K562 (cell line): ENCODE results near the gene CLIP1. TPM values are rescaled to one million over a fixed set of nuclear protein-coding genes. Genes with fewer than 3 reads are reported as not detected.

ENCODE experiments used
- ADNP ChIP-seq: fragments of 200-800 bp; sonication (Bioruptor generic); IDR thresholded peaks from 2 replicates; pipeline ENCODE4 v1.6.1; 2016; ENCODE audit warnings: missing genetic modification characterization, missing compliant biosample characterization
- CHD1 ChIP-seq: fragments of 200-600 bp; sonication (generic); IDR thresholded peaks from one replicate; pipeline ENCODE4 v1.6.1; 2012; ENCODE audit warnings: mild to moderate bottlenecking, moderate library complexity, low read length, inconsistent platforms
- CTCFL ChIP-seq: IDR thresholded peaks from 2 replicates; pipeline ENCODE4 v1.6.1; 2011; ENCODE audit warnings: borderline replicate concordance, low read depth, mild to moderate bottlenecking, moderate library complexity, low read length; ENCODE audit not compliant: insufficient read depth, poor library complexity, severe bottlenecking
- DNMT1 ChIP-seq: fragments of 450-650 bp; IDR thresholded peaks from 2 replicates; pipeline ENCODE4 v1.6.1; 2016; ENCODE audit warnings: antibody characterized with exemption, mild to moderate bottlenecking
- HNRNPH1 ChIP-seq: fragments of 200-400 bp; formaldehyde crosslinking; optimal IDR thresholded peaks from 2 replicates; pipeline ENCODE3; 2017; ENCODE audit warnings: low read depth, mild to moderate bottlenecking, low read length, moderate library complexity
- HSF4 ChIP-seq: fragments of 250-450 bp; sonication (Bioruptor Pico); IDR thresholded peaks from 2 replicates; pipeline ENCODE4 v2.1.2; 2022; ENCODE audit warnings: mild to moderate bottlenecking, moderate library complexity, borderline replicate concordance
- IRF2 ChIP-seq: sonication (generic); formaldehyde crosslinking; IDR thresholded peaks from 2 replicates; pipeline ENCODE4 v1.8.1; 2022; ENCODE audit warnings: mild to moderate bottlenecking, missing genetic modification reagents
- JUND ChIP-seq, 2 experiments: IDR thresholded peaks; 2 replicates in 1 of 2; 3 replicates in 1 of 2; pipeline ENCODE4 v1.6.1; 2011; ENCODE audit warnings: borderline replicate concordance in 2 of 2, low read depth in 2 of 2, low read length in 2 of 2, improper control_type of control experiment in 1 of 2, missing biosample characterization in 1 of 2, missing genetic modification characterization in 1 of 2, missing genetic modification reagents in 1 of 2
- MLX ChIP-seq, 2 experiments: fragments of 450-650 bp in 1 of 2; sonication (generic) in 1 of 2; formaldehyde crosslinking; conservative IDR thresholded peaks; 2 replicates each; pipeline versions ENCODE4 v1.4.0 to v1.8.1; 2020 to 2022; ENCODE audit warnings: mild to moderate bottlenecking in 1 of 2, missing genetic modification reagents in 1 of 2
- MTF1 ChIP-seq: fragments of 250-450 bp; sonication (Bioruptor Pico); IDR thresholded peaks from 2 replicates; pipeline ENCODE4 v1.9.0; 2021; ENCODE audit warnings: moderate library complexity, mild to moderate bottlenecking, inconsistent platforms, borderline replicate concordance
- MYNN ChIP-seq, 2 experiments: sonication (generic); formaldehyde crosslinking in 1 of 2; IDR thresholded peaks; 2 replicates each; pipeline versions ENCODE4 v1.5.0 to v1.6.1; 2016 to 2020; ENCODE audit warnings: antibody characterized with exemption in 1 of 2, missing genetic modification reagents in 1 of 2
- NFE2 ChIP-seq: IDR thresholded peaks from 2 replicates; pipeline ENCODE4 v1.6.1; 2014; ENCODE audit warnings: antibody characterized with exemption, low read depth
- POLR3A ChIP-seq: IDR thresholded peaks from 2 replicates; pipeline ENCODE4 v1.6.1; 2011; ENCODE audit warnings: borderline replicate concordance, mild to moderate bottlenecking, moderate library complexity; ENCODE audit not compliant: insufficient read length, insufficient read depth; ENCODE audit errors: extremely low read depth
- PTRF ChIP-seq: fragments of 450-650 bp; IDR thresholded peaks from 2 replicates; pipeline ENCODE4 v1.6.1; 2016; ENCODE audit warnings: mild to moderate bottlenecking, missing genetic modification characterization, missing compliant biosample characterization
- RBM25 ChIP-seq: fragments of 200-400 bp; formaldehyde crosslinking; IDR thresholded peaks from 2 replicates; pipeline ENCODE4 v1.6.1; 2018; ENCODE audit warnings: low read length, low read depth, moderate library complexity; ENCODE audit not compliant: severe bottlenecking
- SIRT6 ChIP-seq: IDR thresholded peaks from one replicate; pipeline ENCODE4 v1.6.1; 2012; ENCODE audit warnings: low read depth, mild to moderate bottlenecking, control low read depth, inconsistent platforms, low read length, moderate library complexity
- SMARCC2 ChIP-seq: fragments of 450-650 bp; IDR thresholded peaks from 2 replicates; pipeline ENCODE4 v1.6.1; 2017; ENCODE audit warnings: antibody characterized with exemption, moderate library complexity, mild to moderate bottlenecking, low read depth
- SMARCE1 ChIP-seq: fragments of 450-650 bp; IDR thresholded peaks from 2 replicates; pipeline ENCODE4 v1.7.1; 2016; ENCODE audit warnings: mild to moderate bottlenecking
- TAF9B ChIP-seq: fragments of 450-650 bp; IDR thresholded peaks from 2 replicates; pipeline ENCODE4 v1.6.1; 2018; ENCODE audit warnings: mild to moderate bottlenecking; ENCODE audit not compliant: partially characterized antibody
- TRIM28 ChIP-seq: fragments of 450-650 bp; IDR thresholded peaks from 2 replicates; pipeline ENCODE4 v1.6.1; 2017
- ZNF436 ChIP-seq: fragments of 250-450, 450-650 bp; sonication (Bioruptor Pico); formaldehyde crosslinking; IDR thresholded peaks from 2 replicates; pipeline ENCODE4 v1.7.0; 2020; ENCODE audit warnings: mild to moderate bottlenecking
- ZNF780A ChIP-seq: fragments of 250-450 bp; sonication (Bioruptor Pico); IDR thresholded peaks from 2 replicates; pipeline ENCODE4 v1.5.0; 2021; ENCODE audit warnings: mild to moderate bottlenecking
- polyA plus RNA-seq, 8 experiments: library from polyadenylated mRNA; depleted of rRNA in 4 of 8; stranded (reverse) in 5 of 8; unstranded in 3 of 8; fragments of >200 nt; fragmentation: Nextera tagmentation in 2 of 8; fragmentation: Illumina TruSeq in 1 of 8; extraction: Ambion mirVana in 2 of 8; extraction: Trizol in 1 of 8; gene quantifications; 2 replicates each; pipeline versions ENCODE4 v1.2.1 to v1.2.3, GENCODE V29; 2011 to 2014; ENCODE audit warnings: inconsistent platforms in 1 of 8, missing spikeins in 1 of 8
- total RNA-seq, 7 experiments: library from RNA; depleted of rRNA in 6 of 7; stranded (reverse); fragments of >200 nt in 6 of 7; fragmentation: Illumina TruSeq in 2 of 7; extraction: Trizol in 2 of 7; gene quantifications; 2 replicates each; pipeline versions ENCODE4 v1.2.1 to v1.2.3, GENCODE V29; 2011 to 2021; ENCODE audit warnings: low replicate concordance in 1 of 7
- TF ChIP-seq, protein P1 (sequence below): fragments of 250-450 bp; sonication (Bioruptor Pico); IDR thresholded peaks from 2 replicates; pipeline ENCODE4 v1.5.0; 2021; ENCODE audit warnings: mild to moderate bottlenecking, borderline replicate concordance

Gene CLIP1
- total and polyA plus RNA-seq, 9 of the 15 experiments (the other 6 are each of a cell fraction or from before 2014, with no cell fraction given), result 5.8 to 33.9 (median 27.6) TPM

- TF ChIP-seq, protein P1, sequence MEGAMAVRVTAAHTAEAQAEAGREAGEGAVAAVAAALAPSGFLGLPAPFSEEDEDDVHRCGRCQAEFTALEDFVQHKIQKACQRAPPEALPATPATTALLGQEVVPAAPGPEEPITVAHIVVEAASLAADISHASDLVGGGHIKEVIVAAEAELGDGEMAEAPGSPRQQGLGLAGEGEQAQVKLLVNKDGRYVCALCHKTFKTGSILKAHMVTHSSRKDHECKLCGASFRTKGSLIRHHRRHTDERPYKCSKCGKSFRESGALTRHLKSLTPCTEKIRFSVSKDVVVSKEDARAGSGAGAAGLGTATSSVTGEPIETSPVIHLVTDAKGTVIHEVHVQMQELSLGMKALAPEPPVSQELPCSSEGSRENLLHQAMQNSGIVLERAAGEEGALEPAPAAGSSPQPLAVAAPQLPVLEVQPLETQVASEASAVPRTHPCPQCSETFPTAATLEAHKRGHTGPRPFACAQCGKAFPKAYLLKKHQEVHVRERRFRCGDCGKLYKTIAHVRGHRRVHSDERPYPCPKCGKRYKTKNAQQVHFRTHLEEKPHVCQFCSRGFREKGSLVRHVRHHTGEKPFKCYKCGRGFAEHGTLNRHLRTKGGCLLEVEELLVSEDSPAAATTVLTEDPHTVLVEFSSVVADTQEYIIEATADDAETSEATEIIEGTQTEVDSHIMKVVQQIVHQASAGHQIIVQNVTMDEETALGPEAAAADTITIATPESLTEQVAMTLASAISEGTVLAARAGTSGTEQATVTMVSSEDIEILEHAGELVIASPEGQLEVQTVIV (CRISPR knock-in tag), result no peak
- TF ChIP-seq TRIM28, result no peak
- no peak for TF ChIP-seq CTCFL
- TF ChIP-seq ADNP (tag), result no peak
- no peak for TF ChIP-seq ZNF436
- TF ChIP-seq CHD1, result no peak
- TF ChIP-seq HSF4 (CRISPR knock-in tag), result no peak; the same call in 1 of the 2 replicates
- no peak for TF ChIP-seq MLX (CRISPR knock-in tag; conservative IDR thresholded peaks at IDR 0.05)
- TF ChIP-seq HNRNPH1, result no peak
- TF ChIP-seq POLR3A, result no peak
- TF ChIP-seq SMARCC2, result peak; percentile 48; the same call in 1 of the 2 replicates
- no peak for TF ChIP-seq TAF9B
- TF ChIP-seq ZNF780A (CRISPR knock-in tag), result no peak
- no peak for TF ChIP-seq SIRT6
- peak; percentile 61; the same call in 1 of the 2 replicates for TF ChIP-seq SMARCE1
- no peak for TF ChIP-seq MTF1 (CRISPR knock-in tag)
- peak; percentile 82 for TF ChIP-seq JUND (IDR thresholded peaks at IDR 0.05; ENCODE audit: borderline replicate concordance, low read depth, low read length)
- peak; percentile 77; the same call in 1 of the 3 replicates for TF ChIP-seq JUND (tag; IDR thresholded peaks at IDR 0.05; ENCODE audit: borderline replicate concordance, low read depth, low read length)
- TF ChIP-seq IRF2 (CRISPR knock-in tag), result no peak
- TF ChIP-seq DNMT1, result no peak
- TF ChIP-seq NFE2, result no peak
- no peak for TF ChIP-seq RBM25
- no peak for TF ChIP-seq PTRF (tag)
- TF ChIP-seq MYNN (IDR thresholded peaks at IDR 0.05), result no peak
- no peak for TF ChIP-seq MYNN (CRISPR knock-in tag; IDR thresholded peaks at IDR 0.05)
Observed at GRCh38 chr12:122406701-122407164, 15.7 kb downstream of the CLIP1 start (continued).
